Hepatocyte (in vitro differentiated cells): ENCODE measurements around the gene GPAT3. TPM values are rescaled to one million over a fixed set of nuclear protein-coding genes. Genes with fewer than 3 reads are reported as not detected.
A peak's percentile ranks its signal among the peaks of the same experiment; 100 is the strongest.
"Not testable (repeated sequence)": the region's sequence is repeated elsewhere in the genome, so short reads cannot be mapped to it uniquely, and the experiment has no call there.

Source experiments
- DNase-seq: peaks from one replicate; pipeline ENCODE4 v3.0.0-alpha.2; 2016; ENCODE audit warnings: low spot score
- H2AFZ ChIP-seq: fragments of 200-600 bp; sonication (generic); 2 replicates; pipeline ENCODE4 v1.6.0; 2016; ENCODE audit warnings: antibody characterized with exemption, mild to moderate bottlenecking
- H3K27ac ChIP-seq: fragments of 200-600 bp; sonication (generic); 2 replicates; pipeline ENCODE4 v1.5.1; 2016; ENCODE audit warnings: mild to moderate bottlenecking
- H3K27me3 ChIP-seq: fragments of 200-600 bp; sonication (generic); 2 replicates; pipeline ENCODE4 v1.6.1; 2016
- H3K36me3 ChIP-seq: fragments of 200-600 bp; sonication (generic); replicated peaks from 2 replicates; pipeline ENCODE4 v1.5.1; 2016; ENCODE audit warnings: low read depth; ENCODE audit not compliant: insufficient read depth
- H3K4me1 ChIP-seq: fragments of 200-600 bp; sonication (generic); 2 replicates; pipeline ENCODE4 v1.5.1; 2016; ENCODE audit warnings: mild to moderate bottlenecking, moderate library complexity; ENCODE audit not compliant: insufficient read depth
- H3K4me2 ChIP-seq: fragments of 200-600 bp; sonication (generic); 2 replicates; pipeline ENCODE4 v1.6.0; 2016
- H3K4me3 ChIP-seq: fragments of 200-600 bp; sonication (generic); 2 replicates; pipeline ENCODE4 v1.5.1; 2016; ENCODE audit warnings: mild to moderate bottlenecking
- H3K79me2 ChIP-seq: fragments of 200-600 bp; sonication (generic); 2 replicates; pipeline ENCODE4 v1.6.0; 2017; ENCODE audit warnings: mild to moderate bottlenecking
- H3K9me2 ChIP-seq: fragments of 200-600 bp; sonication (generic); replicated peaks from 2 replicates; pipeline ENCODE4 v1.6.0; 2017; ENCODE audit warnings: mild to moderate bottlenecking; ENCODE audit not compliant: insufficient read depth
- H3K9me3 ChIP-seq: fragments of 200-600 bp; sonication (generic); 2 replicates; pipeline ENCODE4 v1.5.1; 2016; ENCODE audit warnings: low read depth, mild to moderate bottlenecking
- H4K20me1 ChIP-seq: fragments of 200-600 bp; sonication (generic); 2 replicates; pipeline ENCODE4 v1.6.0; 2016; ENCODE audit warnings: mild to moderate bottlenecking; ENCODE audit not compliant: insufficient read depth, poor library complexity, severe bottlenecking
- CTCF ChIP-seq: fragments of 200-600 bp; sonication (generic); IDR thresholded peaks from 2 replicates; pipeline ENCODE4 v1.5.1; 2016; ENCODE audit warnings: antibody characterized with exemption, mild to moderate bottlenecking; ENCODE audit not compliant: poor library complexity
- EZH2 ChIP-seq: fragments of 200-600 bp; sonication (generic); IDR thresholded peaks from 2 replicates; pipeline ENCODE4 v1.6.1; 2016; ENCODE audit warnings: antibody characterized with exemption, mild to moderate bottlenecking, borderline replicate concordance
- EZH2phosphoT487 ChIP-seq: fragments of 200-600 bp; sonication (generic); IDR thresholded peaks from one replicate; pipeline ENCODE4 v1.6.1; 2018; ENCODE audit warnings: antibody characterized with exemption, mild to moderate bottlenecking, low read depth, moderate library complexity; ENCODE audit not compliant: unreplicated experiment, severe bottlenecking
- WGBS: methylation state at CpG from one replicate; pipeline ENCODE4 v1.1.6; 2016; ENCODE audit warnings: low lambda C conversion rate; ENCODE audit errors: missing lambda C conversion rate; 5-methylcytosine and 5-hydroxymethylcytosine counted together
- polyA plus RNA-seq: library from polyadenylated mRNA; unstranded; fragments of >200 nt; fragmentation: Nextera tagmentation; extraction: Ambion mirVana; gene quantifications from 2 replicates; pipeline ENCODE4 v1.2.1, GENCODE V29; 2016
- total RNA-seq: library from RNA; depleted of rRNA; stranded (reverse); fragments of >200 nt; gene quantifications from 2 replicates; pipeline ENCODE4 v1.2.3, GENCODE V29; 2014

Gene GPAT3
- total and polyA plus RNA-seq, 2 experiments from 2014 or later: 3.3 to 4.4 TPM

GRCh38 chr4:83490876-83491450 lies 44.9 kb upstream of the GPAT3 start:
- Histone ChIP-seq H3K4me3 (no peak overlapping the region), H3K9me3 (no peaks in the 10 kb centered on the region), H3K9me2 (no peaks in the 10 kb centered on the region), H3K36me3 (no peaks in the 10 kb centered on the region), H3K27me3 (no peaks in the 10 kb centered on the region), H3K4me2 (no peak overlapping the region), H3K4me1 (peaks cover 7% of the 10 kb centered on the region), H4K20me1 (no peaks in the 10 kb centered on the region), H3K27ac (no peak overlapping the region), H3K79me2 (no peaks in the 10 kb centered on the region), H2AFZ (no peak overlapping the region)
- no peak for TF ChIP-seq EZH2
- TF ChIP-seq CTCF: peak; percentile 63
- WGBS: 6% methylated on average over 1 of the region's 1 CpG
- peak; percentile 38 for DNase-seq

GRCh38 chr4:83496085-83496917 lies 39.6 kb upstream of the GPAT3 start:
- H3K4me3 ChIP-seq, H3K36me3 ChIP-seq, H3K27me3 ChIP-seq, H2AFZ ChIP-seq, H3K4me2 ChIP-seq, H3K9me3 ChIP-seq, DNase-seq, H3K79me2 ChIP-seq, H3K9me2 ChIP-seq, H3K4me1 ChIP-seq, H3K27ac ChIP-seq, H4K20me1 ChIP-seq: not testable (repeated sequence)
- 70% methylated on average over 8 of the region's 8 CpGs for WGBS

- H4K20me1 ChIP-seq: no peaks in the 10 kb centered on the region
- H3K79me2 ChIP-seq: no peaks in the 10 kb centered on the region
- no peaks in the 10 kb centered on the region for H3K9me2 ChIP-seq
- no peak for DNase-seq
- no peak overlapping the region for H3K4me2 ChIP-seq
- H3K27ac ChIP-seq: no peak overlapping the region
- no peaks in the 10 kb centered on the region for H3K27me3 ChIP-seq
- WGBS: 88% methylated on average over 1 of the region's 1 CpG
- H3K4me1 ChIP-seq: no peaks in the 10 kb centered on the region
- no peaks in the 10 kb centered on the region for H3K9me3 ChIP-seq
- no peak overlapping the region for H2AFZ ChIP-seq
- no peak overlapping the region for H3K4me3 ChIP-seq
- no peaks in the 10 kb centered on the region for H3K36me3 ChIP-seq
- TF ChIP-seq EZH2phosphoT487: no peak
- no peak for TF ChIP-seq CTCF
- TF ChIP-seq EZH2: no peak
Observed at GRCh38 chr4:83498187-83498586, 37.7 kb upstream of the GPAT3 start.

- not testable (repeated sequence) for H3K36me3 ChIP-seq, H3K9me3 ChIP-seq, H3K4me1 ChIP-seq, H2AFZ ChIP-seq, H3K27me3 ChIP-seq, H3K4me3 ChIP-seq, H3K79me2 ChIP-seq, H3K27ac ChIP-seq, DNase-seq, H3K9me2 ChIP-seq, H4K20me1 ChIP-seq, H3K4me2 ChIP-seq
- 91% methylated on average over 3 of the region's 3 CpGs for WGBS
Observed at GRCh38 chr4:83501671-83502070, 34.2 kb upstream of the GPAT3 start.
